KMS-11 (cell line): ENCODE data around the gene TMCC3.

Experiments used
- H2AFZ ChIP-seq: fragments of 200-600 bp; sonication (generic); 2 replicates; pipeline ENCODE4 v1.6.1; 2016; ENCODE audit warnings: antibody characterized with exemption, mixed run types, low read depth
- H3K27ac ChIP-seq: fragments of 200-600 bp; sonication (generic); 2 replicates; pipeline ENCODE4 v1.6.1; 2016; ENCODE audit warnings: mild to moderate bottlenecking, mixed run types
- H3K27me3 ChIP-seq: fragments of 200-600 bp; sonication (generic); 2 replicates; pipeline ENCODE4 v1.6.1; 2017; ENCODE audit warnings: mild to moderate bottlenecking, low read depth, mixed run types, moderate library complexity; ENCODE audit not compliant: insufficient read depth
- H3K36me3 ChIP-seq: fragments of 200-600 bp; sonication (generic); 2 replicates; pipeline ENCODE4 v1.6.1; 2017; ENCODE audit warnings: mild to moderate bottlenecking, mixed run types; ENCODE audit not compliant: insufficient read depth
- H3K4me1 ChIP-seq: fragments of 200-600 bp; sonication (generic); 2 replicates; pipeline ENCODE4 v1.6.1; 2016; ENCODE audit warnings: mild to moderate bottlenecking, low read depth, mixed run types; ENCODE audit not compliant: poor library complexity, severe bottlenecking
- H3K4me2 ChIP-seq: fragments of 200-600 bp; sonication (generic); 2 replicates; pipeline ENCODE4 v1.7.0; 2016; ENCODE audit warnings: mild to moderate bottlenecking, mixed run types
- H3K4me3 ChIP-seq: fragments of 200-600 bp; sonication (generic); IDR thresholded peaks from 2 replicates; pipeline ENCODE4 v1.6.1; 2017; ENCODE audit warnings: low read depth, low read length, mixed read lengths; ENCODE audit not compliant: insufficient read depth
- H3K79me2 ChIP-seq: fragments of 200-600 bp; sonication (generic); 2 replicates; pipeline ENCODE4 v1.6.1; 2016; ENCODE audit warnings: low read depth, mixed run types; ENCODE audit not compliant: insufficient read depth
- H3K9ac ChIP-seq: fragments of 200-600 bp; sonication (generic); 2 replicates; pipeline ENCODE4 v1.6.1; 2016; ENCODE audit warnings: mild to moderate bottlenecking, mixed run types
- H4K20me1 ChIP-seq: fragments of 200-600 bp; sonication (generic); 2 replicates; pipeline ENCODE4 v1.6.1; 2016; ENCODE audit warnings: mild to moderate bottlenecking, mixed run types; ENCODE audit not compliant: insufficient read depth
- TF ChIP-seq, protein P1 (sequence below): fragments of 200-600 bp; sonication (generic); conservative IDR thresholded peaks from 2 replicates; pipeline ENCODE4 v1.6.1; 2017; ENCODE audit warnings: low read depth, mild to moderate bottlenecking, antibody characterized with exemption, low read length, moderate library complexity, mixed read lengths

The TMCC3 gene

DNA sequence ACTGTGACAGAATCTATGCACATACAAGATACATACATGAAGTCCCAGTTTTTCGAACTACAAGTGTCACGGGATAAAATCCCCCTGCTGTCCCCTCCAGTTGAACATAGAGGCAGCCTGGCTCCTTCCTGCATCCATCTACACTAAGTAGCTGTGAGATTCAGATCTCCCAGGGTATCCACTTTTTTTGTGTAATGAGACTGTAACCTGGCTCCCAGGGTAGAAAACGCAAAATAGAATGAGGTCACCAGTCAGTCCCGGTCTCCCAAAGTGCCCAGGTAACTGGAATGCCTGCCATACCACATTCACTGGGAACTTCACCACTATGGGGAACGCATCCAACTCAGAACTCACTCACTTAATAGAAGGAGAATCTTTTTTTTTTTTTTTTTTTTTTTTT lies 67.8 kb downstream of the TMCC3 start:
- Histone ChIP-seq H3K79me2 (no peaks in the 10 kb centered on the region), H3K4me2 (no peak overlapping the region), H3K27ac (no peak overlapping the region), H3K9ac (no peak overlapping the region), H3K27me3 (no peaks in the 10 kb centered on the region), H2AFZ (no peak overlapping the region), H4K20me1 (no peaks in the 10 kb centered on the region), H3K4me1 (no peaks in the 10 kb centered on the region), H3K4me3 (no peak overlapping the region), H3K36me3 (no peaks in the 10 kb centered on the region)
- TF ChIP-seq, protein P1, sequence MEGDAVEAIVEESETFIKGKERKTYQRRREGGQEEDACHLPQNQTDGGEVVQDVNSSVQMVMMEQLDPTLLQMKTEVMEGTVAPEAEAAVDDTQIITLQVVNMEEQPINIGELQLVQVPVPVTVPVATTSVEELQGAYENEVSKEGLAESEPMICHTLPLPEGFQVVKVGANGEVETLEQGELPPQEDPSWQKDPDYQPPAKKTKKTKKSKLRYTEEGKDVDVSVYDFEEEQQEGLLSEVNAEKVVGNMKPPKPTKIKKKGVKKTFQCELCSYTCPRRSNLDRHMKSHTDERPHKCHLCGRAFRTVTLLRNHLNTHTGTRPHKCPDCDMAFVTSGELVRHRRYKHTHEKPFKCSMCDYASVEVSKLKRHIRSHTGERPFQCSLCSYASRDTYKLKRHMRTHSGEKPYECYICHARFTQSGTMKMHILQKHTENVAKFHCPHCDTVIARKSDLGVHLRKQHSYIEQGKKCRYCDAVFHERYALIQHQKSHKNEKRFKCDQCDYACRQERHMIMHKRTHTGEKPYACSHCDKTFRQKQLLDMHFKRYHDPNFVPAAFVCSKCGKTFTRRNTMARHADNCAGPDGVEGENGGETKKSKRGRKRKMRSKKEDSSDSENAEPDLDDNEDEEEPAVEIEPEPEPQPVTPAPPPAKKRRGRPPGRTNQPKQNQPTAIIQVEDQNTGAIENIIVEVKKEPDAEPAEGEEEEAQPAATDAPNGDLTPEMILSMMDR = no peak

DNA sequence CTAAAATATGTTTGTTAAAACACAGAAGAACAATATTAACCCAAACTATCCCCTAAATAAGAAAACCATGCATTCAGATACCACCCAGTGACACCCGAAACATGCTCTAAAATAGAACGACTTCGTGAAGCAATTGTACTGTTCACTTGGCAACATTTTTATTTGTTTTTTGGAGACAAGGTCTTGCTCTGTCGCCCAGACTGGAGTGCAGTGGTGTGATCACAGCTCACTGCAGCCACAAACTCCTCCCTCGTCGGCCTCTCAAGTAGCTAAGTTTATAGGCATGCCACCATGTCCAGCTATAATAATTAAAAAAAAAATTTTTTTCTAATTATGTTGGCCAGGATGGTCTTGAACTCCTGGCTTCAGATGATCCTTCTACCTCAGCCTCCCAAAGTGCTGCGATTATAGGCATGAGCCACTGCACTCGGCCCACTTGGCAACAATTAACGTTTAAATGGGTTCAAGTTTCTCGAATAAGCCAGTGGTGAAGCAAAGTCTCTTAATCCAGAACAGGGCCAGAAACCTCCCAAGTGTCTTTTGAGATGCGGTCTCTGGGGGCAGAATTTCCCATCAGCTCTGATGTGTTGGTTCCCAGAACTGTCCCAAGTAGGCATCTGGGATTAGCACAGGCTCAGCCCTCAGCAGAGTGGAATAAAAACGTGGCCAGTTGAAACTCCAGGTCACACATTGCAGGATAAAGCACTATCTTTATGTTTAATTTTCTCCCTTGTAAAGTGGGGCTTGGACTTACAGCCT lies 74.5 kb downstream of the TMCC3 start:
- no peaks in the 10 kb centered on the region for H3K27me3 ChIP-seq
- no peak overlapping the region for H3K4me2 ChIP-seq
- no peaks in the 10 kb centered on the region for H3K36me3 ChIP-seq
- no peak overlapping the region for H3K9ac ChIP-seq
- no peak overlapping the region for H2AFZ ChIP-seq
- H3K79me2 ChIP-seq = no peaks in the 10 kb centered on the region
- H4K20me1 ChIP-seq = no peaks in the 10 kb centered on the region
- no peaks in the 10 kb centered on the region for H3K4me1 ChIP-seq
- no peak overlapping the region for H3K4me3 ChIP-seq
- no peak overlapping the region for H3K27ac ChIP-seq
- TF ChIP-seq, protein P1 = no peak

DNA sequence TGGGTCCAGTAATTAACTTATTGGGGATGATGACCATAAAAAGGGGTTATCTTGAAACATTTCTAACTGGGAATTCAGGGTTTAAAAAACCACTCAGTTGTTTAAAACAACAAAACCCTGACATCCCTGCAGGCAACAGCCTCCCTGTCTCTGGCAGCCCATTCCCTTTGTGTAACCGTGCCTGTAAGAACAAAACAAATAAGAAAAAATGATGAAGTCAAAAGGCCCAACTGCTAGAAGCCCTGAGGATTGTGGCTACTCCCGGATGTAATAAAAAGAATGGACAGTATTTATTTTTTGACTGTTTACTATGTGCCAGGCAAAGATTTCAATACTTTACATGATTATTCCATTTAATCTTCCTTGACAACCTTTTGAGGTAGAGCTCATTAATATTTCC lies 75.3 kb downstream of the TMCC3 start:
- Histone ChIP-seq H3K27me3 (no peaks in the 10 kb centered on the region), H3K9ac (no peak overlapping the region), H3K4me1 (no peaks in the 10 kb centered on the region), H3K27ac (no peak overlapping the region), H3K4me2 (no peak overlapping the region), H4K20me1 (no peaks in the 10 kb centered on the region), H3K79me2 (no peaks in the 10 kb centered on the region), H2AFZ (no peak overlapping the region), H3K36me3 (no peaks in the 10 kb centered on the region), H3K4me3 (no peak overlapping the region)
- TF ChIP-seq, protein P1 = no peak

GRCh38 chr12:94571556-94571955 lies 78.8 kb downstream of the TMCC3 start:
- TF ChIP-seq, protein P1 = no peak
- no peaks in the 10 kb centered on the region for H3K79me2 ChIP-seq
- H3K4me3 ChIP-seq = no peak overlapping the region
- no peak overlapping the region for H2AFZ ChIP-seq
- H3K9ac ChIP-seq = no peak overlapping the region
- no peaks in the 10 kb centered on the region for H3K36me3 ChIP-seq
- no peaks in the 10 kb centered on the region for H3K27me3 ChIP-seq
- no peaks in the 10 kb centered on the region for H4K20me1 ChIP-seq
- H3K4me1 ChIP-seq = peaks cover 20% of the 10 kb centered on the region
- H3K27ac ChIP-seq = no peak overlapping the region
- no peak overlapping the region for H3K4me2 ChIP-seq
